ES-I3 (cell line): ENCODE measurements around the gene PPP3CA.
"Not testable (repeated sequence)": the region's sequence is repeated elsewhere in the genome, so short reads cannot be mapped to it uniquely, and the experiment has no call there.

Source experiments
- H3K36me3 ChIP-seq: 2 replicates; pipeline ENCODE4 v1.6.1; 2013; ENCODE audit warnings: mild to moderate bottlenecking, low read length, control low read depth, moderate library complexity; ENCODE audit not compliant: insufficient read depth
- H3K4me1 ChIP-seq: 2 replicates; pipeline ENCODE4 v1.6.1; 2013; ENCODE audit warnings: mild to moderate bottlenecking, control low read depth, low read length; ENCODE audit not compliant: insufficient read depth
- H3K9ac ChIP-seq: 2 replicates; pipeline ENCODE4 v1.6.1; 2013; ENCODE audit warnings: low read depth, mild to moderate bottlenecking, low read length, moderate library complexity
- H3K9me3 ChIP-seq: 2 replicates; pipeline ENCODE4 v1.6.1; 2013; ENCODE audit warnings: mild to moderate bottlenecking, low read length, moderate library complexity; ENCODE audit not compliant: control insufficient read depth, insufficient read depth

Gene PPP3CA

DNA sequence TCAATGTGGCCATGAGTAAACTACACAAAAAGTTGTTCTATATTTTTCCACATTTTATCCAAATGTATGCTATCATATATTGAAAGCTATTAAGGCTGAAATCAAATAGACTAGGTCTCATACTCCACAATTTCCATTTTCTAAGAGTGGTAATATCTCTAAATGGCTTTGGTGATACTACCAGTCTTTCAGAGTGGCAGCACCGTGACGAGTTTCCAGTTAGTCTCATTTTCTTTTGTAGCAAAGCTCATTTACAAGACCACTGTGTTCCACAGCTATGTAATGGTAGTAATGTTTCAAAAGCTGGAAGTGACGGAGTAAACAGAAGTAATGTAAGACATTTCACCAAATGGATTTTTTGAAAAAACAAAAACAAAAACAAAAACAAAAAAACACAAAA, 228.2 kb downstream of the PPP3CA start:
- Histone ChIP-seq H3K9ac (no peak overlapping the region), H3K4me1 (peaks cover 9% of the 10 kb centered on the region; the same call in 1 of the 2 replicates), H3K9me3 (no peaks in the 10 kb centered on the region), H3K36me3 (no peaks in the 10 kb centered on the region)

DNA sequence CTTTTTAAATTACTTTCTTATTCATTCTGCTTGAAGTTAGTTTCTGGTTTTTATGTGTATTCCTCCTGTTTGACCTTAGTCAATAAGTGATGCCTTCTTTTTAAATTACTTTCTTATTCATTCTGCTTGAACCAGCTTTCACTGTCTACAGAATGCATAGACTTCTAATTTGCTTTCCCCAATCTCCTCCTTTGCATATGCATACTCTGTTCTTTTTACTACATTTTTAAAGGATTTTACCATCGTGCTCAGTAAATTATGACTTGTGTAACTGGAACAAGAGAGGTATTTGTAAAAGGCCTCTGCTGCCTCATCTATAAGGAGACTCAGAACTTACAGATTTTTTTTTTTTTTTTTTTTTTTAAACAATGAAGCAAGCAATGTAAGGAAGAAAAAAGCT, 228.7 kb downstream of the PPP3CA start:
- H3K4me1 ChIP-seq: peaks cover 9% of the 10 kb centered on the region; the same call in 1 of the 2 replicates
- H3K9me3 ChIP-seq: no peaks in the 10 kb centered on the region
- no peaks in the 10 kb centered on the region for H3K36me3 ChIP-seq
- H3K9ac ChIP-seq: no peak overlapping the region

DNA sequence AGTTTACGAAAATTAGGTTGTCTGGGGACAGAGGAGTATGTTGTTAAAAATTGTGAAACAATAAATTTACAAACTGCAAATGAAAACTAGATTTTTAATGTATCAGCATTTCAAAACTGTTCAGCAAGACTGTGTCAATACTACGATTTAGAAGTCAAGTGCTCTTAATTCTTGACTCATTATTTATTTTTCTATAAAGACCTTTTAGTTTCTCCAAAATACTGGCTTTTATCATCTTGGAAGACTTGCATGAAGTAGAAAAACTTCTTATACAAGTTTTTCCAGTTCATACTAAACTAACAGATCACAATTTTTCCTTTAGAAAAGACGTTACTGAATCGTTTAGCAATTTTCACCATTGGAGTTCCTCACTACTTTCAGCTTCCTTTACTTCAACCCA, 231.4 kb downstream of the PPP3CA start:
- Histone ChIP-seq H3K9me3 (no peaks in the 10 kb centered on the region), H3K4me1 (peaks cover 9% of the 10 kb centered on the region; the same call in 1 of the 2 replicates), H3K36me3 (no peaks in the 10 kb centered on the region), H3K9ac (no peak overlapping the region)

- peaks cover 9% of the 10 kb centered on the region; the same call in 1 of the 2 replicates for H3K4me1 ChIP-seq
- no peaks in the 10 kb centered on the region for H3K9me3 ChIP-seq
- H3K36me3 ChIP-seq: no peaks in the 10 kb centered on the region
- H3K9ac ChIP-seq: no peak overlapping the region
Observed at GRCh38 chr4:101114936-101115372, 232.4 kb downstream of the PPP3CA start.

DNA sequence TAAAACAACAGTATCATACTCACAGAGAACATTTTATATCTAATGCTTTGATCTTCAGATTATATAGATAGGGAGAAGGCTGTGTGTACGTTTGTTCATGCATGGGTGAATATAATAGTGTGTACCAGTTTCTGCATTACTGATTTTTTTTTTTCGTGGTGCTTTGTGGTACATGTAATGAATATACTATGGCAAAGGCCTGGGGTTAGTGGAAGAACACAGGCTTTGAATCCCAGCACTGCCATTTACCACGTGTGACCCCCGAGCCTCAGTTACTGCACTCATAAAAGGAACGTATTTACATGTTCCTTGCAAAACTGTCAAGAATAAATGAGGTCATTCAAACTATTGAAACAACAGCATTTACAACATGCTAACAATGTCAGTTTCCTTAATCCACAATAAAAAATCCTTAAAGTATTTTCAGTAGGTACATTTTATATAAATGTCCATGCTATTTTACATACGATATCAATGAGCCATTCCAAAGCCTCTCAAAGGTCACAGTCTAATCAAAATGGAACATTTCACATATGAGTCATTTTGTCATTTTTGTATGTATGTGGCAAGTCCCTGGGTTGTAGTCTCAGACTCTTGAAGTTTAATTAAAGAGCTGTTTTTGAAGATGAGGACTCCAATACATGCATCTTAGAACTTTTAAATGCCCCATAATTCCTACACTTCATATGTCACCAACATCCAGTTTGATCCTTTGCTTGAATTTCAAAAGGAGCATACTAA, 242.8 kb downstream of the PPP3CA start:
- no peak overlapping the region for H3K9ac ChIP-seq
- peaks cover 21% of the 10 kb centered on the region for H3K4me1 ChIP-seq

GRCh38 chr4:101103381-101104142, 243.8 kb downstream of the PPP3CA start:
- Histone ChIP-seq H3K36me3 (no peaks in the 10 kb centered on the region), H3K4me1 (peaks cover 21% of the 10 kb centered on the region), H3K9me3 (no peaks in the 10 kb centered on the region), H3K9ac (no peak overlapping the region)

More for the DNA sequence above, 242.8 kb downstream of the PPP3CA start:
- H3K36me3 ChIP-seq: no peaks in the 10 kb centered on the region
- no peaks in the 10 kb centered on the region for H3K9me3 ChIP-seq

DNA sequence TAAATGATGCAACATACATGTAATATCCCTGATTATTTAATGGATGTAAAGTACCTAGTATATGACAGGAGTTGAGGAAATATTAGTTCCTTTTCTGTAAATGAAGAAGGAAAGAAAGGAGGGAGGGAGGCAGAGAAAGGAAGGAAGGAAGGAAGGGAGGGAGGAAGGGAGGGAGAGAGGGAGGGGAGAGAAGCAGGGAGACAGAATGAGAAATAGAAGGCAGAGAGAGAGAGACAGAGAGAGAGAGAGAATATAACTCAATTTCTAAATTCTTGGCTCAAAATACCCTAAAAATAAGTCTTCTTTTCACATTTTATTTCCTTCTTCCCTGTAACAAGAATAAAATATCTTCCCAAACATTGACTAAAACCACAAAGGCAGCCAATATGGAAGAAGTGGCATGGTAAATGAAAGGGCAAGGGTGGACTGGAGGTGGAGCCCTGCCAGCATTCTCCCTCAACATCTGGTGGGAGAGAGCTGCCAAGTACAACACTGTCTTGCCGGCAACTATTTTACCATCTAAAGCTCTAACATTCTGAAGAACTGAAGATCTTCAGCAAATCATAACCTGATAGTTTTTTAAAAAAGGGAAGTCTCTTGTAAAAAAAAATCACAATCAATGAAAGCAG, 245.1 kb downstream of the PPP3CA start:
- Histone ChIP-seq H3K9me3 (no peaks in the 10 kb centered on the region), H3K4me1 (peaks cover 21% of the 10 kb centered on the region), H3K36me3 (no peaks in the 10 kb centered on the region), H3K9ac (no peak overlapping the region)

DNA sequence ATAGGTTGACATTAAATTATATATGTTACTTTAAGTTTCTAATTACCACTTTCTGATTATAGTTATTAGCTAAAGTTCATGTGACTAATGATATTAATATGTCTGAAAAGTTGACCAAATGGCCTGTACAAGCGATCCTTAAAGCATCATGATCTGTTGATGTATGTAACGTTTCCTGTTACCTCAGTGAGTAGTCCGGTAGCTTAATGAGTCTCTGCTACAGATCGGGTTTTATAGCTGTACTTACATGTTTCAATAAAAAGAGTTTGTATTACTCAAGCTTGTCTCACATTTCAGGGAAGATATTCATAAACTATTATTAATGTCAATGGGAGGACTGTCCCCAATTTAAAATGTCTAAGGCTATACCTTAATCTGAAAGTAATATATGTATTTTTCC, 246.3 kb downstream of the PPP3CA start:
- H3K9me3 ChIP-seq: no peaks in the 10 kb centered on the region
- peaks cover 21% of the 10 kb centered on the region for H3K4me1 ChIP-seq
- no peak overlapping the region for H3K9ac ChIP-seq
- no peaks in the 10 kb centered on the region for H3K36me3 ChIP-seq

DNA sequence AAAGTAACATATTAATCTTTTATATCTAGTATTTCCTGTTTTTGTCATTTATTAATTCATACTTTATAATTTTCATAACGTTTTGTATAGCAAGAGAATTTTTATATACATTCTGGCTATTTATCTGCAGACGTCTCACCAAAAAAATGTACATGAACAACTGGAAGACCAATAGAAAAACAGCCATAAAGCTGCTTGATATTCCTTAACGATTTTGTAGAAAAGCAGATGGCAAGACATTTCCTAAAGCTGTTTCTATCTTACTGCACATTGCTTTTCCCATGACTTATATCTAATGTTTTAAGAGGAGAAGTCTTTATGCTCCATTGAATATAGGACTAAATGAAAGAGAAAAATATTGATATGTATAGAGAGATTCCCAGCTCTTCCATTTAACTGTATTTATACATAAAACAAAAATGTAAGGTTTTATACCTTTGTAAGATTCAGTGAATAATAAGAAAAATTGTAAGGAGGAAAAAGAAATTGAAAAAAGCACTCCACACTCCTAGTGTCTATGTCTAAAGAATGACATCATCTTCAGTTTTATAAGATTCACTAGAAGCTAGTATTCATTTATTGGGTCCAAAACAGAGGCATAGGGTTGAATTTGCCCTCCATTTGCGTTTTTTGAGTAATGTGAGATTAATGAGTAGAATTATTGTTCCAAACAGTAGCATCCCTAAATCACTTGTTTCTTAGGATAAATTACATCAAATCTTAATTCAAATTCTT, 248.5 kb downstream of the PPP3CA start:
- H3K36me3 ChIP-seq: no peaks in the 10 kb centered on the region
- peaks cover 19% of the 10 kb centered on the region for H3K4me1 ChIP-seq
- no peak overlapping the region for H3K9ac ChIP-seq
- no peaks in the 10 kb centered on the region for H3K9me3 ChIP-seq

- not testable (repeated sequence) for H3K9me3 ChIP-seq, H3K4me1 ChIP-seq, H3K9ac ChIP-seq, H3K36me3 ChIP-seq
Observed at GRCh38 chr4:101092609-101093008, 254.7 kb downstream of the PPP3CA start.

GRCh38 chr4:101089168-101089567, 258.2 kb downstream of the PPP3CA start:
- no peaks in the 10 kb centered on the region for H3K4me1 ChIP-seq

DNA sequence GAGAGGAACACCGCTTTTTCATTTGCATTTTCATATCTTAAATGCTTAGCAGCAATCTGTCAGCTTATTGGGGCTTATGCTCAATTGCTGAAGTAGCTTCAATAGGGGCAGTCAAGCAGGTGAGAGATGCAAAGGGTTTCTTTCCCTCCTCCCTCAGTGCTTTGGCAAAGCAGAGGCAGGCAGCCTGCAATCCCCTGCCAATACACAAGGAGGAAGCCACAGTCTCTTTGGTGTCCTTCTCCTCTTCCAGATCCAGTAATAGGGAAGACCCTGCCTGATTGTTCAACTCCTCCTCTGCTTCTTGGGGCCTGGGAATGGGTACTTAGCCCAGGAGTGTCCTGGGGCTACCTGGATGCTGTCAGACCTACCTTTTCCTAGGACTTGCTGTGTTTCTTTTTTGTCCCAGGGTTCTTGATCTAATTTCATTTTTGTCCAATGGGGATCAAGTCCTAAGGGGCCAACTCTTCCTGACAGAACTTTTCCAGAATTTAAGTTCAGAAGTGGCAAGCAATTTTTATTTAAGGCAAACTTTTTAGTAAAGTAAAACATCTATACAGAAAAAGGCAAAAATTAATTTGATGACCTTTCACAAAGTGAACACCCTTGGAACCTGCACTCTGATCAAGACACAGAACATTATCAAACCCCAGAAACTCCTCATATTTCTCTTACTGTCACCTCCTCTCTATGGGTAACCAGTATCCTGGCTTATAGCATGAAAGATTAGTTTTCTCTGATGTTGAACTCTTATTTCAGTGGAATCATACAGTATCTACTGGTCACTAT, 260.3 kb downstream of the PPP3CA start:
- no peaks in the 10 kb centered on the region for H3K9me3 ChIP-seq
- H3K4me1 ChIP-seq: no peaks in the 10 kb centered on the region
- H3K36me3 ChIP-seq: no peaks in the 10 kb centered on the region
- no peak overlapping the region for H3K9ac ChIP-seq

More at GRCh38 chr4:101089168-101089567, 258.2 kb downstream of the PPP3CA start:
- Histone ChIP-seq H3K9me3 (no peaks in the 10 kb centered on the region), H3K36me3 (no peaks in the 10 kb centered on the region), H3K9ac (no peak overlapping the region)

- no peaks in the 10 kb centered on the region for H3K9me3 ChIP-seq
- H3K9ac ChIP-seq: no peak overlapping the region
- H3K36me3 ChIP-seq: no peaks in the 10 kb centered on the region
- no peaks in the 10 kb centered on the region for H3K4me1 ChIP-seq
Observed at GRCh38 chr4:101083131-101083530, 264.2 kb downstream of the PPP3CA start.
